ENCODE data around the gene MBNL1.

Gene MBNL1

GRCh38 chr3:152446495-152446894 is 177.8 kb downstream of the MBNL1 start:
- peak overlapping the region; percentile 70 for H3K27ac Mint-ChIP-seq

GRCh38 chr3:152447511-152447910 is 178.8 kb downstream of the MBNL1 start:
- H3K27ac Mint-ChIP-seq: no peak overlapping the region
- no peak overlapping the region for H3K4me3 Mint-ChIP-seq
- H3K9me3 Mint-ChIP-seq: no peaks in the 10 kb centered on the region

More at GRCh38 chr3:152446495-152446894, 177.8 kb downstream of the MBNL1 start:
- Mint-ChIP-seq H3K27me3 (ENCODE audit: low read depth, poor library complexity) (peaks cover 4% of the 10 kb centered on the region), H3K36me3 (ENCODE audit: low read depth) (peaks cover 6% of the 10 kb centered on the region), H3K4me3 (no peak overlapping the region), H3K4me1 (no peaks in the 10 kb centered on the region), H3K9me3 (no peaks in the 10 kb centered on the region)
- peak; percentile 15 for DNase-seq
- TF ChIP-seq CTCF (IDR thresholded peaks at IDR 0.05): no peak

DNA sequence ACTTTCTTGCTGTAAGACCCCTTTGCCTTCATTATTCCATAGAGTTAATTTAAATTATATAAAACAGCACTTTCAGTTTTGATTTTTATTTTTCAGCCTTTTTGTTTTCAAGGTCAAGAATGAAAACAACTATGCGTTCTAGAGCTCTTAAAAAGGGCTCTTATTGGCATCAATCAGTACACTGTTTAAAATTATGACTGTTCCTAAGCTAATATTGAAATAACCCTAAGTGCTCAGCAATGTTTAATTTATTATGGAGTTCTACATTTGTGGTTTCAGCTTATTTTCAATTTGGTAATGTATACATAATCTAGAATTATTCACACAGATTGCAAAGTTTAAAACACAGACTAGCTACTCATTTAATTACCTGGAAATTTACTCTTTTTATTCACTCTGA is 179.4 kb downstream of the MBNL1 start:
- Mint-ChIP-seq H3K4me3 (no peak overlapping the region), H3K27ac (no peak overlapping the region), H3K27me3 (ENCODE audit: low read depth, poor library complexity) (peaks cover 4% of the 10 kb centered on the region), H3K4me1 (no peaks in the 10 kb centered on the region), H3K9me3 (no peaks in the 10 kb centered on the region), H3K36me3 (ENCODE audit: low read depth) (peaks cover 6% of the 10 kb centered on the region)
- no peak for TF ChIP-seq CTCF (IDR thresholded peaks at IDR 0.05)
- no peak for DNase-seq

More at GRCh38 chr3:152447511-152447910, 178.8 kb downstream of the MBNL1 start:
- Mint-ChIP-seq H3K27me3 (ENCODE audit: low read depth, poor library complexity) (peaks cover 4% of the 10 kb centered on the region), H3K4me1 (no peaks in the 10 kb centered on the region), H3K36me3 (ENCODE audit: low read depth) (peaks cover 6% of the 10 kb centered on the region)
- no peak for TF ChIP-seq CTCF (IDR thresholded peaks at IDR 0.05)
- DNase-seq: no peak

GRCh38 chr3:152452318-152452717 is 183.6 kb downstream of the MBNL1 start:
- H3K36me3 Mint-ChIP-seq (ENCODE audit: low read depth): peaks cover 5% of the 10 kb centered on the region
- TF ChIP-seq CTCF (IDR thresholded peaks at IDR 0.05): no peak
- H3K9me3 Mint-ChIP-seq: no peaks in the 10 kb centered on the region
- peaks cover 3% of the 10 kb centered on the region for H3K27me3 Mint-ChIP-seq (ENCODE audit: low read depth, poor library complexity)
- H3K4me3 Mint-ChIP-seq: no peak overlapping the region
- H3K4me1 Mint-ChIP-seq: no peaks in the 10 kb centered on the region
- H3K27ac Mint-ChIP-seq: no peak overlapping the region
- DNase-seq: no peak

DNA sequence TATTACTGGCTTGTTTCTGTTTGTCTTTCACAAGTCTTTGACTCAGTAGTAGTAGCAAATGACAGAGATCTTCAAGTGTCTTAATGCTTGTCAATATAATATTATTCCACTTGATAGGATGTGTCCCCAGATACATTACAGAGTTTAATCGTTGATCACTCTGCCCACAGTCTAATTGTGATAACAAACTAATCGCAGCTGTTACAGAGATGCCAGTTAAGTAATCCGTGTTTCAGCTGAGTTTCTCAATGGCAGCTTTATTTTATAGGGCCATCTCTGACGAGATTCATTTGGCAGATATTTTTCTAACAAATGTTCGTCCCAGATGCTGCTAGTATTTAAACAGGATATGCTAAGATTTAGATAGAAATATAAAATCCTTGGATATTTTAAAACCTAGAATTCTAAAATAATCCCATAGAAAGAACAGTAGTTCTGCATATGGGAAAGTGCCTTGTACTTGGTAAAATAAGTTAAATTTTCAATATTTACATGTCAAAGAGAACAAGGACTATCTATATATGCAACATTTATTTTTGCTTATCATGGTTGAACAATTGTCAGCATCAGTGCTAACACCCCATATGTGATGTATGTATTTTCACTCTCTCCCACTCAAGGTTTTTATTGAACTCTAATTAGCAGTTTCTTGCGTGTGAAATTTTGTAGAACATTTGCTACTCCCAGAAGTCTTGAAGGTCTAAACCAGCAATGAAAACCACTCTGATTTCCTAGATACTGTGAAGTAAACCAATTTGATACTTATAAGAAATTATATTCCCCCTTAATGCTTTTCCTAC is 185.5 kb downstream of the MBNL1 start:
- Mint-ChIP-seq H3K36me3 (ENCODE audit: low read depth) (peaks cover 5% of the 10 kb centered on the region), H3K4me3 (no peak overlapping the region), H3K27me3 (ENCODE audit: low read depth, poor library complexity) (no peaks in the 10 kb centered on the region), H3K27ac (no peak overlapping the region), H3K9me3 (no peaks in the 10 kb centered on the region), H3K4me1 (no peaks in the 10 kb centered on the region)
- no peak for TF ChIP-seq CTCF (IDR thresholded peaks at IDR 0.05)
- DNase-seq: no peak

DNA sequence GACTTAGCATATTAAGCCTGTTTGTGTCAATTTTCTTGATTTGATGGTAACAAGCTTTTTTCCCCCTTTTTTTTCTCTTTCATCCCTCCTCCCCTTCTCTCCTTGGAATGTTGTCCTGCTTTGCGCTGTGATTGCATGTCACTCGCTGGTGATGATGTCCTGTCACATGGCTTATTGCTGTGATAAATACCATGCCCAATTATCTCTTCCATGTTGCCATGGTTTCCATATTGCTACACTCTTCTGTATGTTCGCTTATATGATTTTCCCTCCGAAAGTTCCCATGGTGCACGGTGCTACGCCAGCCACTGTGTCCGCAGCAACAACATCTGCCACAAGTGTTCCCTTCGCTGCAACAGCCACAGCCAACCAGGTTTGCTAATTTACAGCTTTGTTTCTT is 187.3 kb downstream of the MBNL1 start:
- Mint-ChIP-seq H3K9me3 (no peaks in the 10 kb centered on the region), H3K4me1 (no peaks in the 10 kb centered on the region)
- no peak for TF ChIP-seq CTCF (IDR thresholded peaks at IDR 0.05)

More for the DNA sequence above, 187.3 kb downstream of the MBNL1 start:
- H3K27me3 Mint-ChIP-seq (ENCODE audit: low read depth, poor library complexity): no peaks in the 10 kb centered on the region
- DNase-seq: no peak
- no peak overlapping the region for H3K4me3 Mint-ChIP-seq
- H3K36me3 Mint-ChIP-seq (ENCODE audit: low read depth): peaks cover 5% of the 10 kb centered on the region
- H3K27ac Mint-ChIP-seq: no peak overlapping the region

All from nephron progenitor cell (in vitro differentiated cells).